KMS-11 (cell line): Measurements from ENCODE around the gene ENDOG.
"Not testable (repeated sequence)": the region's sequence is repeated elsewhere in the genome, so short reads cannot be mapped to it uniquely, and the experiment has no call there.

Experiments used
- H2AFZ ChIP-seq: fragments of 200-600 bp; sonication (generic); 2 replicates; pipeline ENCODE4 v1.6.1; 2016; ENCODE audit warnings: antibody characterized with exemption, mixed run types, low read depth
- H3K27ac ChIP-seq: fragments of 200-600 bp; sonication (generic); 2 replicates; pipeline ENCODE4 v1.6.1; 2016; ENCODE audit warnings: mild to moderate bottlenecking, mixed run types
- H3K27me3 ChIP-seq: fragments of 200-600 bp; sonication (generic); 2 replicates; pipeline ENCODE4 v1.6.1; 2017; ENCODE audit warnings: mild to moderate bottlenecking, low read depth, mixed run types, moderate library complexity; ENCODE audit not compliant: insufficient read depth
- H3K36me3 ChIP-seq: fragments of 200-600 bp; sonication (generic); 2 replicates; pipeline ENCODE4 v1.6.1; 2017; ENCODE audit warnings: mild to moderate bottlenecking, mixed run types; ENCODE audit not compliant: insufficient read depth
- H3K4me1 ChIP-seq: fragments of 200-600 bp; sonication (generic); 2 replicates; pipeline ENCODE4 v1.6.1; 2016; ENCODE audit warnings: mild to moderate bottlenecking, low read depth, mixed run types; ENCODE audit not compliant: poor library complexity, severe bottlenecking
- H3K4me2 ChIP-seq: fragments of 200-600 bp; sonication (generic); 2 replicates; pipeline ENCODE4 v1.7.0; 2016; ENCODE audit warnings: mild to moderate bottlenecking, mixed run types
- H3K4me3 ChIP-seq: fragments of 200-600 bp; sonication (generic); IDR thresholded peaks from 2 replicates; pipeline ENCODE4 v1.6.1; 2017; ENCODE audit warnings: low read depth, low read length, mixed read lengths; ENCODE audit not compliant: insufficient read depth
- H3K79me2 ChIP-seq: fragments of 200-600 bp; sonication (generic); 2 replicates; pipeline ENCODE4 v1.6.1; 2016; ENCODE audit warnings: low read depth, mixed run types; ENCODE audit not compliant: insufficient read depth
- H3K9ac ChIP-seq: fragments of 200-600 bp; sonication (generic); 2 replicates; pipeline ENCODE4 v1.6.1; 2016; ENCODE audit warnings: mild to moderate bottlenecking, mixed run types
- H4K20me1 ChIP-seq: fragments of 200-600 bp; sonication (generic); 2 replicates; pipeline ENCODE4 v1.6.1; 2016; ENCODE audit warnings: mild to moderate bottlenecking, mixed run types; ENCODE audit not compliant: insufficient read depth
- CTCF ChIP-seq: fragments of 200-600 bp; sonication (generic); conservative IDR thresholded peaks from 2 replicates; pipeline ENCODE4 v1.6.1; 2017; ENCODE audit warnings: low read depth, mild to moderate bottlenecking, antibody characterized with exemption, low read length, moderate library complexity, mixed read lengths

ENDOG gene

GRCh38 chr9:128792978-128793686 lies 25.2 kb upstream of the ENDOG start:
- no peak for TF ChIP-seq CTCF
- H4K20me1 ChIP-seq, result no peaks in the 10 kb centered on the region
- no peaks in the 10 kb centered on the region; the same call in 1 of the 2 replicates for H3K36me3 ChIP-seq
- H3K9ac ChIP-seq, result no peak overlapping the region
- no peak overlapping the region for H3K4me3 ChIP-seq
- H3K79me2 ChIP-seq, result peaks cover 3% of the 10 kb centered on the region; the same call in 1 of the 2 replicates
- H3K27ac ChIP-seq, result no peak overlapping the region
- H3K4me2 ChIP-seq, result no peak overlapping the region
- H3K4me1 ChIP-seq, result peaks cover 7% of the 10 kb centered on the region
- H3K27me3 ChIP-seq, result no peaks in the 10 kb centered on the region
- no peak overlapping the region for H2AFZ ChIP-seq

- not testable (repeated sequence) for H4K20me1 ChIP-seq, H3K9ac ChIP-seq, H3K4me3 ChIP-seq, H3K27me3 ChIP-seq, H3K36me3 ChIP-seq, H2AFZ ChIP-seq, H3K4me2 ChIP-seq, H3K27ac ChIP-seq, H3K79me2 ChIP-seq, H3K4me1 ChIP-seq
These were observed 23.3 kb upstream of the ENDOG start for GRCh38 chr9:128794961-128795360.

- no peaks in the 10 kb centered on the region; the same call in 1 of the 2 replicates for H3K36me3 ChIP-seq
These were observed 19.4 kb upstream of the ENDOG start for GRCh38 chr9:128798896-128799295.

GRCh38 chr9:128800061-128800460 lies 18.2 kb upstream of the ENDOG start:
- Histone ChIP-seq H3K79me2 (no peaks in the 10 kb centered on the region), H2AFZ (no peak overlapping the region), H3K36me3 (no peaks in the 10 kb centered on the region; the same call in 1 of the 2 replicates), H3K27me3 (no peaks in the 10 kb centered on the region), H4K20me1 (no peaks in the 10 kb centered on the region), H3K9ac (no peak overlapping the region), H3K27ac (no peak overlapping the region), H3K4me1 (no peaks in the 10 kb centered on the region), H3K4me3 (no peak overlapping the region), H3K4me2 (no peak overlapping the region)
- TF ChIP-seq CTCF, result no peak

More at GRCh38 chr9:128798896-128799295, 19.4 kb upstream of the ENDOG start:
- Histone ChIP-seq H2AFZ (no peak overlapping the region), H3K4me1 (no peaks in the 10 kb centered on the region), H3K27ac (no peak overlapping the region), H3K4me3 (no peak overlapping the region), H4K20me1 (no peaks in the 10 kb centered on the region), H3K79me2 (no peaks in the 10 kb centered on the region), H3K27me3 (no peaks in the 10 kb centered on the region), H3K9ac (no peak overlapping the region), H3K4me2 (no peak overlapping the region)
- no peak for TF ChIP-seq CTCF

- Histone ChIP-seq H3K27ac (no peak overlapping the region), H3K9ac (no peak overlapping the region), H3K36me3 (no peaks in the 10 kb centered on the region; the same call in 1 of the 2 replicates), H2AFZ (no peak overlapping the region), H3K27me3 (no peaks in the 10 kb centered on the region), H3K4me2 (no peak overlapping the region), H3K4me1 (no peaks in the 10 kb centered on the region), H3K4me3 (no peak overlapping the region), H4K20me1 (no peaks in the 10 kb centered on the region), H3K79me2 (no peaks in the 10 kb centered on the region)
- no peak for TF ChIP-seq CTCF
These were observed 15.8 kb upstream of the ENDOG start for GRCh38 chr9:128802482-128802881.
